Activated CD4-positive, alpha-beta T cell treated with anti-CD3 and anti-CD28 coated beads, Interleukin-2, amount 50 U/mL, for 1 hour (primary cell): Measurements from ENCODE around the gene CACHD1.
A peak's percentile ranks its signal among the peaks of the same experiment; 100 is the strongest.
"Not testable (repeated sequence)": the region's sequence is repeated elsewhere in the genome, so short reads cannot be mapped to it uniquely, and the experiment has no call there.

Source experiments
- DNase-seq: peaks from one replicate; pipeline ENCODE4 v3.0.0-alpha.2; 2020

CACHD1 gene

GRCh38 chr1:64675718-64676345 lies 205.9 kb downstream of the CACHD1 start:
- no peak for DNase-seq

GRCh38 chr1:64676386-64676785 lies 206.5 kb downstream of the CACHD1 start:
- DNase-seq = no peak

GRCh38 chr1:64677532-64677931 lies 207.6 kb downstream of the CACHD1 start:
- no peak for DNase-seq

- no peak for DNase-seq
These were observed 208.4 kb downstream of the CACHD1 start for GRCh38 chr1:64678366-64678765.

- DNase-seq = no peak
These were observed 209.2 kb downstream of the CACHD1 start for GRCh38 chr1:64679177-64679576.

- no peak for DNase-seq
These were observed 210.7 kb downstream of the CACHD1 start for GRCh38 chr1:64680599-64680998.

- no peak for DNase-seq
These were observed 211.1 kb downstream of the CACHD1 start for GRCh38 chr1:64681043-64681442.

- DNase-seq = no peak
These were observed 213.5 kb downstream of the CACHD1 start for GRCh38 chr1:64683419-64683818.

GRCh38 chr1:64685217-64685616 lies 215.3 kb downstream of the CACHD1 start:
- no peak for DNase-seq

GRCh38 chr1:64685765-64686341 lies 215.9 kb downstream of the CACHD1 start:
- DNase-seq = no peak

- peak; percentile 8 for DNase-seq
These were observed 217.1 kb downstream of the CACHD1 start for GRCh38 chr1:64686828-64687724.

- no peak for DNase-seq
These were observed 217.9 kb downstream of the CACHD1 start for GRCh38 chr1:64687725-64688327.

GRCh38 chr1:64691626-64692025 lies 221.7 kb downstream of the CACHD1 start:
- no peak for DNase-seq

GRCh38 chr1:64692911-64693310 lies 223.0 kb downstream of the CACHD1 start:
- no peak for DNase-seq

GRCh38 chr1:64693406-64693805 lies 223.5 kb downstream of the CACHD1 start:
- DNase-seq = no peak

GRCh38 chr1:64696879-64697278 lies 226.9 kb downstream of the CACHD1 start:
- no peak for DNase-seq

- DNase-seq = no peak
These were observed 229.4 kb downstream of the CACHD1 start for GRCh38 chr1:64699327-64699726.

GRCh38 chr1:64701071-64701470 lies 231.1 kb downstream of the CACHD1 start:
- DNase-seq = no peak

GRCh38 chr1:64701886-64702285 lies 232.0 kb downstream of the CACHD1 start:
- DNase-seq = no peak

- DNase-seq = not testable (repeated sequence)
These were observed 232.7 kb downstream of the CACHD1 start for GRCh38 chr1:64702670-64703069.

- DNase-seq = no peak
These were observed 233.7 kb downstream of the CACHD1 start for GRCh38 chr1:64703600-64703999.

GRCh38 chr1:64705591-64705990 lies 235.7 kb downstream of the CACHD1 start:
- DNase-seq = no peak

- DNase-seq = no peak
These were observed 241.3 kb downstream of the CACHD1 start for GRCh38 chr1:64711266-64711665.

- no peak for DNase-seq
These were observed 242.1 kb downstream of the CACHD1 start for GRCh38 chr1:64712049-64712448.
